Activated effector memory CD4-positive, alpha-beta T cell treated with anti-CD3 and anti-CD28 coated beads, Interleukin-2, amount 50 U/mL, for 16 hours (primary cell): ENCODE results near the gene PIGBOS1.
"Not testable (repeated sequence)": the region's sequence is repeated elsewhere in the genome, so short reads cannot be mapped to it uniquely, and the experiment has no call there.

Experiments used
- DNase-seq: peaks from one replicate; pipeline ENCODE4 v3.0.0-alpha.2; 2020

Gene PIGBOS1

DNA sequence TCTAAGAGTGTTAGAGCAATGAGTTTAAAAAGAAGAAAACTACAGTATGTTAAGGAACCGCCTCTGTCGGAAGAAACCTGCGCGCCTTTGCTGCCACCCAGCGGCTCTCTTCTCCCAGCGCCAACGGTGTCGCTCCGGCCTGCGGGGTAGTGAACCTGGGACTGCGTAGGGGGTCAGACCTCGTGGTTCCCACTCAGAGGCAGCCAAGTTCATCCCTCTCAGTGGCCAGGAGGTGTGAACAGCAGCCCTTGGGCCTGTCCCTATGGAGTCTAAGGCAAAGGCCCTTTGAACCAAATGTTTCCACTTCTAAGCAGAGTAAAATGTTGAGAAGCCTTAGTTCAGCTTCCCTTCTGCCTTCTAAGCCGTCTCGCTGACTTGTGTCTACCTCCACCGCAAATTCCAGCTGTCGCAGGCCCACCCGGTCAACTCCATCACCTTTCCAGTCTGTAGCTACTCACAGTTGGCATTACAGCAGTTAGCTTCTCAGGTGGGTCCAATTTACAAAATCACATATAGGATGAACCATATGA, 28.3 kb downstream of the PIGBOS1 start:
- peak; percentile 94 for DNase-seq

DNA sequence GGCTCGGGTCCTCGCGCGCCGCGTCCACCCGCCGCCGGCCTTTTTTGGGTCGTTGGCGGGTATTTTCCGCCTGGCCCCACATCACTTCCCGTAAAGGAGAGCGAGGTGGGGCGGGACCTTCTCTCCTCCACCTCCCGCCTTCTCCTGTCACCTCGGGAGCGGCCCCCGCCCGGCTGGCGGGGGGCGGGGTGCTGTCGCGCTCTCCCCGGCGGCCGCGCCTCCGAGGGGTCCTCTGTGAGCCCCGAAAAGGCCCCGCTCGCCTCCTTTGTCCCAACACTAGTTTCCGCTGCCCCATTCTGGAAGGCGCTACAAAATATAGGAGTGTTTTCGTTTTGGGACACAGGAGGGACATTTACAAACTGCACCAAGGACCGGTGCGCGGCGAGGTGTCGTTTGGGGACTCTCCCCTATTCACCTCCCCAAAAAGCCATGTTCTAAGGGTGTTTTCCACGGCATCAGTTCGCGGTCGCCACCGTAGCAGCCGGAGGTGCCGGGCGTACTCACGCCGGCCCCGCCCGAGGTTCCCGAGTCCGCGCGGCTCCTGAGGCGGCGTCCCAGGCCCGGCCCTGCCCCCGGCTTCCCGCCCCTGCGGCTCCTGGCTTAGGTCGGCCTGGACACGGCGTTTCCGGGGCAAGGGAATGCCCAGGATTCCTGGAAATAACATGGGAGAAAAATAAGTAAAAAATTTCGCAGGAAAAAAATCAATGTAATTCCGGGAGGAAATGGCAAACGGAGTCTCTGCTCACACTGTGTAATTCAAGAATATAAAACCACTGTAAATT, 29.0 kb downstream of the PIGBOS1 start, which contains the start of gene RAB27A:
Gene RAB27A (minus strand): TSS at position 68 of the 782 bp plus-strand sequence. CDS start 54,879 bp downstream, outside the sequence.
- peak; percentile 92 for DNase-seq

DNA sequence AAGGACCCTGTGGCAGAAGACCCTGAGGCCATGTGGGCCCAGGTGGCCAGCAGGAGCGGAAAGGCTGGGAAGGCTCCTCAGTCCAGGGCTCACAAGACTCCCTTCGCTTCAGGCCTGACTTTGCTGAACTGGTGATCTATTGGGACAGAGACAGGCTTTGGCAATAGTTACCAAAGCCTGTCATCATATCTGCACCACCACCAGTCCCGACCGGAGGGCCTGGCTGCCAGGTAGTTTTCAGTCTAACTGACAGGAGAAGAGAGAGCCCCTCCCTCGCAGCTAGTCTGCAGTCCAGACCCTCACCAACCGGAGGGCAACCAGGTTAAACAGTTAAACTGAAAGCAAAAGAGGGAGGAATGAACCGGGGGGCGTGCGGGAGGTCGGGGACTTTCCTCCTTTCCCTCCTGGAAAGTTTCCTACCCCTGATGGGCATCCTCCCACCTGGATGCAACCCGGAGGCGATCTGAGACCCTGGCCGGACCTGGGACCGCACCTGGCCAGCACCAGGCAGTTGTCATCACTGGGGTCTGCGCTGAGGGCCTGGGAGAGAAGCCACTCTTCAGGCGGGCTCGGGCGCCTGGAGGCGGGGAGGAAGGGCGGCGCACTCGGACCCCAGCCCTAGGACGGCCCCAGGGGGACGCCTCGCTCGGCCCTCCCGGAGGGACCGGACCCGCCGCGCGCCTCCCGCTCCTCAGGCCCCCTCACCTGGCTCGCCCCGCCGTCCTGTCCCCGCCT, 29.7 kb downstream of the PIGBOS1 start:
- DNase-seq, result peak; percentile 77

DNA sequence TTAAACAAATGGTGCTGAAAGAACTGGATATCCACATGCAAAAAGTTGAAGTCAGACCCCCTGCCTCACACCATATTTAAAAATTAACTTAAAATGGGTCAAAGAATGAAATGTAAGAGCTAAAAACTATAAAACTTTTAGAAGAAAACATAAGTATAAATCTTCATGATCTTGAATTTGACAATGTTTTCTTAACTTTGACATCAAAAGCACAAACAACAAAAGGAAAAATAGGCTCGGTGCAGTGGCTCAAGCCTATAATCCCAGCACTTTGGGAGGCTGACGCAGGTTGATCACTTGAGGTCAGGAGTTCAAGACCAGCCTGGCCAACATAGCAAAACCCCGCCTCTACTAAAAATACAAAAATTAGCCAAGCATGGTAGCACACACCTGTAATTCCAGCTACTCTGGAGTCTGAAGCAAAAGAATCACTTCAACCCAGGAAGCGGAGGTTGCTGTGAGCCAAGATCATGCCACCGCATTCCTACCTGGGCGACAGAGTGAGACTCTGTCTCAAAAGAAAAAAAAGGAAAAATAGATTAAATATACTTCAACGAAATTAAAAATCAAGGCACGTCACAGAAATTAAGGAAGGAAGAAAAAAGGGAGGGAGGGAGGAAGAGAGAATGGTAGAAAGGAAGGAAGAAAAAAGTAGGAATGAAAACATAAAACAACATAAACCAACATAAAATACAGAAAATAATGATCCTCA, 30.8 kb downstream of the PIGBOS1 start:
- no peak for DNase-seq

DNA sequence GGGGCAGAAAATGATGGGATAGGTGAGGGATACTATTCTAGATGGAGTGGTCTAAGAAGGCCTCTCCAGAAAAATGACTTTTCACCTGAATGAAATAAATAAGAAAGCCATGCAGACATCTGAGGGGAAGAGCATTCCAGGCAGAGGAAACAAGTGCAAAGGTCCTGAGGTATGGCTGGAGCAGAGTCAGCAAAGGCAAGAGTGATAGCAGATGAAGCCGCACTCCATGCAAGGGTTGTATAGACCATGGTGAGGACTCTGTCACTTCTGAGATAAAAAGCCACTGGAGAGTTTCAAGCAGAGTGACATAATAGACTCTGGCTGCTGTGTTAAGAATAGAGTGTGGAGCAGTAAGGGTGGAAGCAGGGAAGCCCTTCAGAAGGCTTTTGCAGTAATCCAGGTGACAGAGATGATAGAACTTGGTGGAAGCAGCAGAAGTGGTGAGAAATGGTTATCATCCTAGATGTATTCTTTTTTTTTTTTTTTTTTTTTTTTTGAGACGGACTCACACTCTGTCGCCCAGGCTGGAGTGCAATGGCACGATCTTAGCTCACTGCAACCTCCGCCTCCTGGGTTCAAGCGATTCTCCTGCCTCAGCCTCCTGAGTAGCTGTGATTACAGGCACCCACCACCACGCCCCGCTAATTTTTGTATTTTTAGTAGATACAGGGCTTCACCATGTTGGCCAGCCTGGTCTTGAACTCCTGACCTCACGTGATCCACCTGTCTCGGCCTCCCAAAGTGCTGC, 32.3 kb downstream of the PIGBOS1 start:
- not testable (repeated sequence) for DNase-seq

DNA sequence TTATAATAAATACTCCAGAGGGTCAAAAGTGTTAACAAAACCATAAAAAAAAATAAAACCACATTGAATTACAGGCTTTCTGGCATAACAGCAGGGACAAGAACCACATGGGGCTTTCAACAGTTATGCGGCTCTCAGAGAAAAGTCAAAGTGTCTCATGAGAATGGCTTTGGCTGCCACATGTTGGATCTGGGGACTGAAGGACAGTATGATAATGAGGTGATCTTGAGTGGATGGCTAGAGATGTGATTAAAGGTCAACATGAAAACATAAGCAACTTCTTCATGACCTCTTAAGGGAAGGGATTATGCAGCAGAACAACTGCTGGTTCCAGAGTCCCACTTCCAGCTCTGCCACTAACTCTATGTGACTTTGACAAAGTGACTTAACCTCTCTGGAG, 34.5 kb downstream of the PIGBOS1 start:
- no peak for DNase-seq

DNA sequence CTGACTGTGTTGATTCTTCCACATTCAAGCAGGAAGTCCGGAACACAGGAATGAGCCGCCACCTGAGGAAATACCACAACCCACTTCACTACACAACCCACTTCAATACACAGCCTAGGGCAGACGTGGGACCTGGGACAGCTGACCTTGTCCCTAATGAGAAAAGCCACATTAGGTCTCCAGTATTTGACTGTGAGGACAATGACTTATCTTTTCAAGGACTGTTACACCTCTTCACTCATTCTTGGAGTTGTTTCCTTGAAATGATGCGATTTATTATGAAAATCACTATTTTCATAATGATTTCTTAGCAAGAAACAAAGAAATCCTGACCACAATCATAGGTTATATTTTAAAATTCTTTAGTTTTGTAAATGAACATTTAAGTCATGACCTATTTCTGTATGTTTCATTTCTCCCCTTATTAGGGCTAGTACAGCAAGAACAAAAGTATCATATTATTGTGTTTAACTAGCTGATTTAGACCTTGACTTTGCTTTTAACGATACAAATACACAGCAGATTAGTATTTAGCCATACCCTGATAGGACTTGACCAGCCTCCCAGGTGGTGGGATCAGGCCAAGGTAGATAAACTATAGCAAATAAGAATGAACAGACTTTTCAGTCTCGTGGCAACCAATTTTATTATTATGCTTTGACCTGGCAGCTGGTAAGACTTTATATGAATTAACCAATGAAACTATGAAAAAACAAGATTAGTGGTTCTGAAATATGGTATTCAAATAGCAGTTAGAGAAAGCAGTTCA, 35.4 kb downstream of the PIGBOS1 start:
- DNase-seq, result no peak

DNA sequence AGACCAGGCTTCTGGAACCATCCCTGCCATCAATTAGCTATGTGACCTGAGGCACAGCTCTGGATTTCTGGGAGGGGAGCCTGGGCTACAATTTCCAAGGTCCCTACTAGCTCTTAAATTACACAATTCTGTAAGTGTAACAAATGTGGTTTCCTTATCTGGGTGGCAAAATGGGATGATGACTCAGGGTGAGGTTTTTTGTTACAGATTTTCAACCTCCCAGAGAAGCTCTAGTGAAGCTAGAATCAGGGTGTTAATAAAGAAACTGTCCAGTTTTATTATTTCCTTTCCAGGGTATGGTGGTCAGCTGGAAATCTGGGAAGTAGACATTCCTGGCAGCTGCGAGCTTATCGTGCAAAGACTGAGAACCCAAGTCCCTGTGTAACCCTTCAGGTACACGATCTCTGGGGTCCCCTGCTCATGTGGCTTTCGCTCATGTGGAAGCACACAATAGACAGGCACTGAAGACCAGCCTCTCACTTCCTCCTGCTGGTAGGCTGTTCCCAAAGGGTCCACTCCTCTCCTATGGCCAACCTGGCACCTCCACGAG, 36.6 kb downstream of the PIGBOS1 start:
- no peak for DNase-seq

DNA sequence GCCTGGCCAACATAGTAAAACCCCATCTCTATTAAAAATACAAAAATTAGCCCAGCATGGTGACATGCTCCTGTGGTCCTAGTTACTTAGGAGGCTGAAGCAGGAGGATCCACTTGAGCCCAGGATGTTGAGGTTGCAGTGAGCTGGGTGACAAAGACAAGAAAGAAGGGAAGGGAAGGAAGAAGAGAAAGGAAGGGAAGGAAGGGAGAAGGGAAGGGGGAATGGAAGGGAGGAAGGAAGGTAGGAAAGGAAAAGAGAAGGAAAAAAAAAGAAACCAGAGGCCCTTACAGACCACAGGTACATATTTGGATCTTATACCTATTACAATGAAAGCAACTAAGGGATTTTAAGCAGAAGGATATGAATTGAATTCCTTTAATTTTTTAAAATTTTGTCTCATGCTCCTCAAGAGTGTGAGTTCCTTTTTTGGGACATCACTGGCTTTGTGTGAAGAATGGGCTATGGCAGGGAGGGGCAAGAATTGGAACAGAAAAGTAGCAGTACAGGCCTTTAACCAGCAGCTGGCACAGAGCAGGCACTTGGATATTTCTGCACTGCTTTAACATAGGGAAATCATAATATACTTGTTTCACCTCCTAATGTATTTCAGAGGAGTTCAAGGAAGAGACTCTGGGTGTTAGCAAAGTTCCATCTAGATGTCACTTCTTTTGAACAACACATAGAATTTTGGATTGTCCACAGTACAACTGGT, 37.2 kb downstream of the PIGBOS1 start:
- no peak for DNase-seq

DNA sequence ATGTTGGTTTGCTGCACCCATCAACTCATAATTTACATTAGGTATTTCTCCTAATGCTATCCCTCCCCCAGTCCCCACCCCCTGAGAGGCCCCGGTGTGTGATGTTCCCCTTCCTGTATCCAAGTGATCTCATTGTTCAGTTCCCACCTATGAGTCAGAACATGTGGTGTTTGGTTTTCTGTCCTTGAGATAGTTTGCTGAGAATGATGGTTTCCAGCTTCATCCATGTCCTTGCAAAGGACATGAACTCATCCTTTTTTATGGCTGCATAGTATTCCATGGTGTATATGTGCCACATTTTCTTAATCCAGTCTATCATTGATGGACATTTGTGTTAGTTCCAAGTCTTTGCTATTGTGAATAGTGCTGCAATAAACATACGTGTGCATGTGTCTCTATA, 38.3 kb downstream of the PIGBOS1 start:
- DNase-seq, result not testable (repeated sequence)

DNA sequence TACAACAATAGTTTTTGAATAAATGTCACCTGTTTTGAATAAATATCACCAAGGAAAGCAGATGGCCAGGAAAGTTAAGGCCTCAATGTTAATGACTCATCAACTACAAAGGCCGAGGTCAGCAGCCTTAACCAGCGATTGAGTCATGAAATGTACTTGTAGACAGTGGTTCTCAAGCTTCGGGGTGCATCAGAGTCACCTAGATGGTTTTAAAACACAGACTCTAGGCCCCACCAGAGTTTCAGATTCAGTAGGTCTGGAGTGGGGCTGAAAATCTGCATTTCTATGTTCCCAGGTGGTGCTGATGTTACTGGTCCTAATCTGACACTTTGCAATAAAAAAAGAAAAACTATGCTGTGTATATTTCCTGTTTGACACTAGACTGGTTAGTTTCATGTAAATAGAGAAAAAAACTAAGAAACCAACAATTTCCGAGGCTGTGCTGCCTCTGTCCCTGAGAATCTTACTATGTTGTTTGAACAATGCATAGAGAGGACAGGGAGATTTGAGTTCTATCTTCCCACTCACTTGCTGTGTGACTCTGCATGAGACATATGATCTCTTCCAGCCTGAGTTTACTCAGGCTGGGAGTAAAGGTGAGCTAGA, 39.1 kb downstream of the PIGBOS1 start:
- peak; percentile 82 for DNase-seq

DNA sequence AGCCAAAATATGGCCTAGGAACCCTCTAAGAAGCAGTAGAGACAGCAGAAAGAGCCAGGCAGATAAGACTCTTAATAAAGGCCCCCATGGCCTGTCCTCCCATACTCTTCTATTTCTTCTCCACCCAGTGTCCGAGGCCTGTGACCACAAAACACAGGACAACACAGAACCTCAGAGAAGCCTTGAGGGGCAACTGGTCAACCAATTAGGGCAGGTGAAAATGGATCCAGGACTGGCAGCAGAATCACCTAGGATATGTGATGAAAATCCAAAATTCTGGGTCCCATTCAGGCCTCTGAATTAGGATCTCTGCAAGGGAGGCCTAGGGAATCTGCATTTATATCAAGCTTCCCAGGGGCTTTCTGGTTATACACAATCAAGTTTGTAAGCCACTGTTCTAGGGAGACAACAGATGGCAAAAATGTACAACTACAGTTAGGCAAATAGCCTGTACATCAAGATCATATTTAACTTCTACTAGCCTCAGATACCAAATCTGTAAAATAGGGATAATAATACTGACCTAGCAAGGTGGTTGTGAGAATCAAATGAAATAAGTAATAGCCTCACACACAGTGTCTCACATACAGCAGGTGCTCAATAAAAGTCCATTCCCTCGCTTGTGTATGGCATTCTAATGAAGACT, 39.7 kb downstream of the PIGBOS1 start:
- no peak for DNase-seq

DNA sequence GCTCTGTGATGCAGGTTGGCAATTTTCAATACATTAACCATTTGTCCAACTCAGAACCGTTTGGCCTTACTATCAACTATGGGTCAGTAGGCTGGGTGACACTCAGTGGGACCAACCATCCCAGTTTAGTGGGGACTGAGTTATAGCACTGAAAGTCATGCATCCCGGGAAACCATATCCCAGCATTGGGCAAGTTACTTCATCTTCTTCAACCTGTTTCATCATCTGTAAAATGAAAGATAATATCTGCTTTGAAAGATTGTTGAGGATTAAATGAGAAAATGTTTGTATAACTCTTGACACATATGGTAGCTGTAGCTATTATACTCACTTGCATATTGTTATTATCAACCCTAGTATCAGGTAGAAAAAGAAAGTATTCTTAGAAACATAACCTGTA, 41.2 kb downstream of the PIGBOS1 start:
- no peak for DNase-seq

DNA sequence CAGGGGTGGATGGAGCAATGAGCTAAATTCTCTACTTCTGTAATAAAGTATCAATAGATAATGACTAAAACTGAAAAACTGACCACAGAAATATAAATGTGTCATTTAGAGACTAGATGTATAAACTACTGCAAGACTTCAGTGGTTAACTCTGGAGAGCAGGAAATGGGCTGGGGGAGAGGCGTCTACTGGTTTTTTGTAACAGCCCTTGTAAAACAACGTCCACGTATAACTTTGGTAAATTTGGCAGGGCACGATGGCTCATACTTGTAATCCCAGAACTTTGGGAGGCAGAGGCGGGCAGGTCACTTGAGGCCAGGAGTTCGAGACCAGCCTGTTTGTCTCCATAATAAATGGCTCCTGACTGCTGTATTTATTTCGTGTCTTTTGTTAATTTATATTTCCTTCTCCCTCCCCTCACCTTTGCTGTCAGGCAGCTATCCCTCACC, 41.8 kb downstream of the PIGBOS1 start:
- peak; percentile 82 for DNase-seq

DNA sequence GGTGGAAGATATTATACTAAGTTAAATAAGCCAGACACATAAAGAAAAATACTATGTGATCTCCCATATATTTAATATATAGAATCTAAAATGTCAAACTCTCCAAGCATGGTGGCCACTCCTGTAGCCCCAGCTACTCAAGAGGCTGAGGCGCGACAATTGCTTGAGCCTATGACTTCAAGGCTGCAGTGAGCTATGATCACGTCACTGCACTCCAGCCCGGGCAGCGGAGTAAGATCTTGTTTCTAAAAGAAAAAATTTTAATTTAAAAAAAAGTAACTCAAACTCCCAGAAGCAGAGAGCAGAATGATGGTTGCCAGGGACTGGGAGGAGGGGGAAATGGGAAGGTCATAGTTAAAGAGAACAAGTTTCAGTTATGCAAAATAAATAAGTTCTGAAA, 42.6 kb downstream of the PIGBOS1 start:
- no peak for DNase-seq

DNA sequence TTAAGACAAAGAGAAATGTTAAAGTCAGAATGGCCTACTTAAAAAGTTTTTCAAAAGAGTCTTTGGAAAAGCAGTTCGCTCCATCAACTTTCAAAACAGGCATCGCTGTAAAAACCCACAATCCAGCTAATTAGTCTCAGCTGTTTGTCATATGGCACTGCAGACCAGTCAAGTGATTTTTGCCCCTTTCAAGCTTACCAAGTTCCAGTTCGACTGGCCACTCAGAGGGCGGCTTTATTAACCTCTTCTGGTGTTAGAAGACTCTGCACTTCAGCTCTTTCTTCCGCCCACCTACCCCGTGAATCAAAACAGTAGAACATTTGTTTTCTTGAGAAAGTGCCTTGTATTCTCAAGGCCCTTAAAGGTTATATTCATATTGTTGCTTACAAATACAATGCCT, 48.6 kb downstream of the PIGBOS1 start:
- no peak for DNase-seq

DNA sequence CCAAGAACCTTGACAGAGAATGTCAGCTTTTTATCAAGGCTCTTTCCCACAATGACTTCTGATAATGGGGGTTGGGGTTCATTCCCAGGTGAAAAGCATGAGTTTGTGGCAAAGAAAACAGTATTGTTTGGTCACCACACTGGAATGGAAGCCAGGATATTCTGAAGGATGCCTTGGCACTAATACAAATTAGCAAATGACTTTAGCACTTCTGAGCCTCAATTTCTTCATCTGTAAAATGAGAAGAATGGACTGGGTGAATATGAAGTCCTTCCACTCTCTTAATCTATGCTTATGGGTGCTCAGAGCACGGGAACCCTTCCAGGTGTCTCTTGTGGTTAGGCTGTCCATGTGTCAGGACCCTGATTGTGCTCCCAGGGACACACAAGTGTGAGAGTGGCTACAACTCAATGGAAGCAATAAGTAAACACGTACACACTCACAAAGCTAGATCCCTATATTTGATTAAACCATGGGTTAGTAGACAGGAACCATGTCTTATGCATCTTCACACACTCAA, 50.7 kb downstream of the PIGBOS1 start:
- DNase-seq, result no peak

DNA sequence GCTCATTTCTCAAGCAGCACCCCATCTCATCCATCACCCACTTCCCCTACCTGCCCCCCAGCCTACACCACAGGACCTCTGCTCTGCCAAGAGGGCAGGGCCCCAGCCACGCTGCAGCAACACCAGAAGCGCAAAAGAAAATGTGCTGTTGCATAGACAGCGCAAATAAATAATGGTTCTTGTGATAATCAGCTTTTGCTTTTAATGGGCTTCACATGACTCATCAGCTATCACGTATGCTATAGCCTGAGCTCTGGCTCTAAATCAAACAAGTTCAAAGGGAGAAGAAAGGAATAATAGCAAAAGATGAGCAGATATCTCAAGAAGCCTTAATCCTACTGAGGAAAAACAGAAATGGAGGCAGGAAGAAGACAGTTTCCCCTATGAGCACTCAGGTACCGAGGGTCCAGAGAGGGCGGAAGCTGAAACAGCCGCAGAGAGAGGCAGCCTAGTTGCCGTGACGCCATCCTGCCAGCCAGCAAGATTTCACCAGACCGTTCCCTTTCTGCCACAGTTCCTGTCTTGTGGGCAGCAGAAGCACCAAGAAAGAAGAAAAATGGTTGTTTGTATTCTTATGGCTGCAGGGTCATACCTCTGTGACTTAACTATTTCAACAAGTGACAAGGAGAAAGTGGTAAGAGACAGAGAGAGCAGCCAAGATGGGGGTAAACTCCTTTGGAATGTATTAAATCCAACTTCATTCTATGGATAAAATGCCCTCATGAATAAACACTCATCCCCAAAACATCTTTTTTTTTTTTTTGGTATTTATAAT, 51.3 kb downstream of the PIGBOS1 start:
- DNase-seq, result peak; percentile 86
